HEK293 (cell line): ENCODE results near the gene RAP1B.

Experiments
- CTCF ChIA-PET: fragments of 350-600 bp; formaldehyde crosslinking; extraction: SDS; loops from one replicate; lab custom pipeline; 2021; ENCODE audit warnings: antibody characterized with exemption; lab: Yijun Ruan, JAX
- POLR2A ChIA-PET: fragments of 300-600 bp; formaldehyde crosslinking; extraction: SDS; loops from one replicate; lab custom pipeline; 2020; ENCODE audit warnings: antibody characterized with exemption, inconsistent platforms; lab: Yijun Ruan, JAX
- H3K27ac ChIP-seq: fragments of 200-500 bp; sonication (Bioruptor generic); 2 replicates; pipeline ENCODE4 v1.5.1; 2014; ENCODE audit warnings: low read depth, low read length, control low read depth, inconsistent platforms; ENCODE audit errors: extremely low read depth
- H3K36me3 ChIP-seq, 2 experiments: fragments of 200-500 bp in 1 of 2; sonication (Bioruptor generic) in 1 of 2; 1 replicate in 1 of 2; 2 replicates in 1 of 2; pipeline ENCODE4 v1.5.1; 2014 to 2017; ENCODE audit warnings: inconsistent platforms in 2 of 2, low read length in 2 of 2; ENCODE audit not compliant: control insufficient read depth in 2 of 2, insufficient read depth in 1 of 2
- H3K4me1 ChIP-seq: fragments of 200-500 bp; sonication (Bioruptor generic); 2 replicates; pipeline ENCODE4 v1.5.1; 2014; ENCODE audit warnings: mild to moderate bottlenecking, low read length, inconsistent platforms; ENCODE audit not compliant: control insufficient read depth, insufficient read depth
- H3K4me3 ChIP-seq: 2 replicates; pipeline ENCODE4 v1.5.1; 2011; ENCODE audit warnings: low read depth, mild to moderate bottlenecking, control low read depth, low read length, moderate library complexity
- H3K9me3 ChIP-seq: fragments of 200-500 bp; sonication (Bioruptor generic); 2 replicates; pipeline ENCODE4 v1.5.1; 2014; ENCODE audit warnings: low read depth, low read length, inconsistent platforms; ENCODE audit not compliant: control insufficient read depth, insufficient read depth
- KLF8 ChIP-seq: fragments of 450-650 bp; formaldehyde crosslinking; IDR thresholded peaks from 2 replicates; pipeline ENCODE4 v1.5.1; 2016; ENCODE audit warnings: missing biosample characterization, missing genetic modification characterization
- RBAK ChIP-seq: fragments of 450-650 bp; formaldehyde crosslinking; IDR thresholded peaks from 2 replicates; pipeline ENCODE4 v1.5.1; 2016; ENCODE audit warnings: missing biosample characterization, missing genetic modification characterization
- SP2 ChIP-seq: fragments of 450-650 bp; formaldehyde crosslinking; IDR thresholded peaks from 2 replicates; pipeline ENCODE4 v1.5.1; 2016; ENCODE audit warnings: missing biosample characterization, missing genetic modification characterization
- SP3 ChIP-seq: fragments of 450-650 bp; formaldehyde crosslinking; IDR thresholded peaks from 2 replicates; pipeline ENCODE4 v1.5.1; 2016; ENCODE audit warnings: missing biosample characterization, missing genetic modification characterization
- SP7 ChIP-seq: fragments of 450-650 bp; formaldehyde crosslinking; IDR thresholded peaks from 2 replicates; pipeline ENCODE4 v1.5.1; 2016; ENCODE audit warnings: missing biosample characterization, missing genetic modification characterization
- ZIC2 ChIP-seq: fragments of 450-650 bp; formaldehyde crosslinking; IDR thresholded peaks from 2 replicates; pipeline ENCODE4 v1.5.1; 2016; ENCODE audit warnings: missing biosample characterization, missing genetic modification characterization
- ZNF10 ChIP-seq: fragments of 450-650 bp; formaldehyde crosslinking; IDR thresholded peaks from 2 replicates; pipeline ENCODE4 v1.5.1; 2017; ENCODE audit warnings: missing biosample characterization, missing genetic modification characterization
- ZNF114 ChIP-seq: fragments of 450-650 bp; formaldehyde crosslinking; IDR thresholded peaks from 2 replicates; pipeline ENCODE4 v1.5.0; 2017; ENCODE audit warnings: missing biosample characterization, missing genetic modification characterization
- ZNF169 ChIP-seq: fragments of 450-650 bp; formaldehyde crosslinking; IDR thresholded peaks from 2 replicates; pipeline ENCODE4 v1.5.1; 2016; ENCODE audit warnings: missing biosample characterization, missing genetic modification characterization
- ZNF354C ChIP-seq: fragments of 450-650 bp; formaldehyde crosslinking; IDR thresholded peaks from 2 replicates; pipeline ENCODE4 v1.5.1; 2016; ENCODE audit warnings: missing biosample characterization, missing genetic modification characterization, low read depth, borderline replicate concordance
- ZNF37A ChIP-seq: fragments of 450-650 bp; IDR thresholded peaks from 2 replicates; pipeline ENCODE4 v1.5.1; 2018; ENCODE audit warnings: missing biosample characterization, missing genetic modification characterization
- ZNF416 ChIP-seq: fragments of 450-650 bp; formaldehyde crosslinking; IDR thresholded peaks from 2 replicates; pipeline ENCODE4 v1.5.1; 2016; ENCODE audit warnings: missing biosample characterization, missing genetic modification characterization
- ZNF530 ChIP-seq: fragments of 450-650 bp; formaldehyde crosslinking; IDR thresholded peaks from 2 replicates; pipeline ENCODE4 v1.5.1; 2016; ENCODE audit warnings: low read depth, missing biosample characterization, missing genetic modification characterization
- ZNF558 ChIP-seq: fragments of 450-650 bp; formaldehyde crosslinking; IDR thresholded peaks from 2 replicates; pipeline ENCODE4 v1.5.1; 2016; ENCODE audit warnings: missing biosample characterization, missing genetic modification characterization
- ZNF600 ChIP-seq: fragments of 450-650 bp; formaldehyde crosslinking; IDR thresholded peaks from 2 replicates; pipeline ENCODE4 v1.5.1; 2016; ENCODE audit warnings: missing biosample characterization, missing genetic modification characterization
- ZNF664 ChIP-seq: fragments of 450-650 bp; formaldehyde crosslinking; IDR thresholded peaks from 2 replicates; pipeline ENCODE4 v1.5.1; 2016; ENCODE audit warnings: missing biosample characterization, missing genetic modification characterization
- ZNF776 ChIP-seq: fragments of 450-650 bp; formaldehyde crosslinking; IDR thresholded peaks from 2 replicates; pipeline ENCODE4 v1.5.0; 2017; ENCODE audit warnings: missing biosample characterization, missing genetic modification characterization, borderline replicate concordance
- ZNF843 ChIP-seq: fragments of 450-650 bp; formaldehyde crosslinking; IDR thresholded peaks from 2 replicates; pipeline ENCODE4 v1.5.1; 2016; ENCODE audit warnings: missing biosample characterization, missing genetic modification characterization
- TF ChIP-seq, protein P1 (sequence below): fragments of 450-650 bp; formaldehyde crosslinking; conservative IDR thresholded peaks from 2 replicates; pipeline ENCODE4 v1.5.1; 2016; ENCODE audit warnings: low read depth, missing biosample characterization, missing genetic modification characterization
- TF ChIP-seq, protein P2 (sequence below): fragments of 450-650 bp; formaldehyde crosslinking; IDR thresholded peaks from 2 replicates; pipeline ENCODE4 v1.5.1; 2016; ENCODE audit warnings: missing biosample characterization, missing genetic modification characterization
- TF ChIP-seq, protein P3 (sequence below): fragments of 450-650 bp; formaldehyde crosslinking; IDR thresholded peaks from 2 replicates; pipeline ENCODE4 v1.5.1; 2017; ENCODE audit warnings: missing biosample characterization, missing genetic modification characterization

The RAP1B gene

GRCh38 chr12:68667896-68668295, 57.2 kb downstream of the RAP1B start:
- H3K4me1 ChIP-seq: no peaks in the 10 kb centered on the region
- H3K27ac ChIP-seq: no peak overlapping the region
- H3K9me3 ChIP-seq: no peaks in the 10 kb centered on the region
- ChIA-PET POLR2A (no interaction called here), CTCF (interaction anchor here (0.6 to 0.7 kb wide), 2 partner anchors 20 to 309 kb away, joined by 3 read pairs; no protein-coding TSS in a partner anchor)
- TF ChIP-seq ZIC2 (tag by site-specific recombination) (no peak), ZNF169 (tag by site-specific recombination) (no peak), SP2 (tag by site-specific recombination) (no peak), KLF8 (no peak), ZNF530 (no peak), ZNF776 (no peak), RBAK (tag by site-specific recombination) (no peak)
- TF ChIP-seq, protein P1, sequence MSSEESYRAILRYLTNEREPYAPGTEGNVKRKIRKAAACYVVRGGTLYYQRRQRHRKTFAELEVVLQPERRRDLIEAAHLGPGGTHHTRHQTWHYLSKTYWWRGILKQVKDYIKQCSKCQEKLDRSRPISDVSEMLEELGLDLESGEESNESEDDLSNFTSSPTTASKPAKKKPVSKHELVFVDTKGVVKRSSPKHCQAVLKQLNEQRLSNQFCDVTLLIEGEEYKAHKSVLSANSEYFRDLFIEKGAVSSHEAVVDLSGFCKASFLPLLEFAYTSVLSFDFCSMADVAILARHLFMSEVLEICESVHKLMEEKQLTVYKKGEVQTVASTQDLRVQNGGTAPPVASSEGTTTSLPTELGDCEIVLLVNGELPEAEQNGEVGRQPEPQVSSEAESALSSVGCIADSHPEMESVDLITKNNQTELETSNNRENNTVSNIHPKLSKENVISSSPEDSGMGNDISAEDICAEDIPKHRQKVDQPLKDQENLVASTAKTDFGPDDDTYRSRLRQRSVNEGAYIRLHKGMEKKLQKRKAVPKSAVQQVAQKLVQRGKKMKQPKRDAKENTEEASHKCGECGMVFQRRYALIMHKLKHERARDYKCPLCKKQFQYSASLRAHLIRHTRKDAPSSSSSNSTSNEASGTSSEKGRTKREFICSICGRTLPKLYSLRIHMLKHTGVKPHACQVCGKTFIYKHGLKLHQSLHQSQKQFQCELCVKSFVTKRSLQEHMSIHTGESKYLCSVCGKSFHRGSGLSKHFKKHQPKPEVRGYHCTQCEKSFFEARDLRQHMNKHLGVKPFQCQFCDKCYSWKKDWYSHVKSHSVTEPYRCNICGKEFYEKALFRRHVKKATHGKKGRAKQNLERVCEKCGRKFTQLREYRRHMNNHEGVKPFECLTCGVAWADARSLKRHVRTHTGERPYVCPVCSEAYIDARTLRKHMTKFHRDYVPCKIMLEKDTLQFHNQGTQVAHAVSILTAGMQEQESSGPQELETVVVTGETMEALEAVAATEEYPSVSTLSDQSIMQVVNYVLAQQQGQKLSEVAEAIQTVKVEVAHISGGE (tag by site-specific recombination): no peak
- peaks cover 2 to 8% of the 10 kb centered on the region in 2 experiments; a peak in 2 of 3 replicates for H3K36me3 ChIP-seq
- H3K4me3 ChIP-seq: no peak overlapping the region

- TF ChIP-seq ZNF114 (tag by site-specific recombination) (no peak), ZNF416 (no peak), ZNF600 (no peak), ZNF843 (tag by site-specific recombination) (no peak), ZNF664 (no peak), SP3 (tag by site-specific recombination) (no peak), ZNF558 (no peak), ZNF354C (tag by site-specific recombination) (no peak), ZNF37A (no peak), ZNF10 (tag by site-specific recombination) (no peak), SP7 (tag by site-specific recombination) (no peak), ZIC2 (tag by site-specific recombination) (no peak)
- TF ChIP-seq, protein P2, sequence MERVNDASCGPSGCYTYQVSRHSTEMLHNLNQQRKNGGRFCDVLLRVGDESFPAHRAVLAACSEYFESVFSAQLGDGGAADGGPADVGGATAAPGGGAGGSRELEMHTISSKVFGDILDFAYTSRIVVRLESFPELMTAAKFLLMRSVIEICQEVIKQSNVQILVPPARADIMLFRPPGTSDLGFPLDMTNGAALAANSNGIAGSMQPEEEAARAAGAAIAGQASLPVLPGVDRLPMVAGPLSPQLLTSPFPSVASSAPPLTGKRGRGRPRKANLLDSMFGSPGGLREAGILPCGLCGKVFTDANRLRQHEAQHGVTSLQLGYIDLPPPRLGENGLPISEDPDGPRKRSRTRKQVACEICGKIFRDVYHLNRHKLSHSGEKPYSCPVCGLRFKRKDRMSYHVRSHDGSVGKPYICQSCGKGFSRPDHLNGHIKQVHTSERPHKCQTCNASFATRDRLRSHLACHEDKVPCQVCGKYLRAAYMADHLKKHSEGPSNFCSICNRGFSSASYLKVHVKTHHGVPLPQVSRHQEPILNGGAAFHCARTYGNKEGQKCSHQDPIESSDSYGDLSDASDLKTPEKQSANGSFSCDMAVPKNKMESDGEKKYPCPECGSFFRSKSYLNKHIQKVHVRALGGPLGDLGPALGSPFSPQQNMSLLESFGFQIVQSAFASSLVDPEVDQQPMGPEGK (tag by site-specific recombination): no peak
- TF ChIP-seq, protein P3, sequence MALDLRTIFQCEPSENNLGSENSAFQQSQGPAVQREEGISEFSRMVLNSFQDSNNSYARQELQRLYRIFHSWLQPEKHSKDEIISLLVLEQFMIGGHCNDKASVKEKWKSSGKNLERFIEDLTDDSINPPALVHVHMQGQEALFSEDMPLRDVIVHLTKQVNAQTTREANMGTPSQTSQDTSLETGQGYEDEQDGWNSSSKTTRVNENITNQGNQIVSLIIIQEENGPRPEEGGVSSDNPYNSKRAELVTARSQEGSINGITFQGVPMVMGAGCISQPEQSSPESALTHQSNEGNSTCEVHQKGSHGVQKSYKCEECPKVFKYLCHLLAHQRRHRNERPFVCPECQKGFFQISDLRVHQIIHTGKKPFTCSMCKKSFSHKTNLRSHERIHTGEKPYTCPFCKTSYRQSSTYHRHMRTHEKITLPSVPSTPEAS (tag by site-specific recombination): no peak
- CTCF ChIA-PET: no interaction called here
- H3K27ac ChIP-seq: no peak overlapping the region
- no peak overlapping the region for H3K4me3 ChIP-seq
- POLR2A ChIA-PET: no interaction called here
- no peaks in the 10 kb centered on the region for H3K36me3 ChIP-seq
- no peaks in the 10 kb centered on the region for H3K9me3 ChIP-seq
- H3K4me1 ChIP-seq: no peaks in the 10 kb centered on the region
Observed at GRCh38 chr12:68671179-68671578, 60.5 kb downstream of the RAP1B start.
